ENCODE results near the gene RAB3D. TPM values are rescaled to one million over a fixed set of nuclear protein-coding genes. Genes with fewer than 3 reads are reported as not detected.
"Not testable (repeated sequence)": the region's sequence is repeated elsewhere in the genome, so short reads cannot be mapped to it uniquely, and the experiment has no call there.

The RAB3D gene
- total RNA-seq, 1 experiment from 2014 or later, result 35.0 TPM

DNA sequence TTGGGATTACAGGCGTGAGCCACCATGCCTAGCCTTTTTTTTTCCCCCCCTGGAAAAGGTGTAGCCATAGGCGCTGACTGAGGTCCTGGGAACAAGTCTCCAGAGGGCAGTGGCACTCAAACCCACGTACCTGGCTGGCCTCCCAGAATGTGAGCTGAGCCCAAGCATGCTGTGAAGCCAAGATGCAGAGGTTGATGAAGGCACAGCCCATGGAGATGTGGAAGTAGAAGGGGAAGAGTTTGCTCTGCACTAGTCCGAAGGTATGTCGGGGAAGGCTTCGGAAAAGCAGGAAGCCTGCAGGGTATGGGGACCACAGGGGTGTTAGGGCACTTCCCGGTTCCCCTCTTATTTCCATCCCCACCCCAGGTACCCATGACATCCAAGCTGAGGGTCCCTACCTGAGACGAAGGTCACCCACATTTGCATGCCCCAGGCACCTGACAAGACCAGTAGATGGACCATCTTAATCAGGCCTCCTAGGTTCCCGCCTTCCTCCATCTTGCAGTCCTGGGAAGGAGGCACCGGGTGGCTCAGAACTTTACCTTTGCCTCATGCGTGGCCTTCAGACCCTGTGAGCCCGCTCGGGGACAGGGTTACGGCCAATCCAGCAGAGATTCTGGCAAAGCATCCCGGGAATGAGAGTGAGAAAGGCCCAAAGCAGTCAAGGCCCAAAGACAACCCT, 5.8 kb upstream of the RAB3D start:
- Histone ChIP-seq H4K20me1 (ENCODE audit: insufficient read depth) (no peaks in the 10 kb centered on the region), H3K9me2 (ENCODE audit: insufficient read depth) (no peaks in the 10 kb centered on the region), H3K27me3 (ENCODE audit: insufficient read depth, low read depth) (no peaks in the 10 kb centered on the region), H3K4me3 (peak overlapping the region; percentile 90), H3K27ac (peak overlapping the region; percentile 61), H3F3A (ENCODE audit: insufficient read depth, low read depth) (peaks cover 54% of the 10 kb centered on the region), H3K79me2 (ENCODE audit: low read depth) (peaks cover 29% of the 10 kb centered on the region), H2AFZ (peak overlapping the region; percentile 80; the same call in 1 of the 2 replicates), H3K4me2 (peak overlapping the region; percentile 92), H3K9me3 (ENCODE audit: insufficient read depth, low read depth) (no peaks in the 10 kb centered on the region), H3K4me1 (replicated peaks; ENCODE audit: insufficient read depth) (peaks cover 36% of the 10 kb centered on the region), H3K36me3 (ENCODE audit: low read depth) (peaks cover 17% of the 10 kb centered on the region)
- intact Hi-C loops (cut with micrococcal nuclease; ENCODE audit: unreplicated experiment), result loop anchor here (2.0 kb wide), 1 partner anchor 50 kb away; no protein-coding TSS in a partner anchor
- ChIA-PET CTCF (interaction anchor here (0.6 to 1.4 kb wide), 2 partner anchors 31 to 51 kb away, joined by 3 to 6 read pairs; no protein-coding TSS in a partner anchor), POLR2A (ENCODE audit: unreplicated experiment) (interaction anchor here (0.5 kb wide), 1 partner anchor 251 kb away, joined by 3 read pairs; no protein-coding TSS in a partner anchor)
- BruUV-seq (replicated peaks), result no TSS peak
- TF ChIP-seq EZH2 (IDR thresholded peaks at IDR 0.05; ENCODE audit: low read depth), result no peak
- TF ChIP-seq, protein P1, sequence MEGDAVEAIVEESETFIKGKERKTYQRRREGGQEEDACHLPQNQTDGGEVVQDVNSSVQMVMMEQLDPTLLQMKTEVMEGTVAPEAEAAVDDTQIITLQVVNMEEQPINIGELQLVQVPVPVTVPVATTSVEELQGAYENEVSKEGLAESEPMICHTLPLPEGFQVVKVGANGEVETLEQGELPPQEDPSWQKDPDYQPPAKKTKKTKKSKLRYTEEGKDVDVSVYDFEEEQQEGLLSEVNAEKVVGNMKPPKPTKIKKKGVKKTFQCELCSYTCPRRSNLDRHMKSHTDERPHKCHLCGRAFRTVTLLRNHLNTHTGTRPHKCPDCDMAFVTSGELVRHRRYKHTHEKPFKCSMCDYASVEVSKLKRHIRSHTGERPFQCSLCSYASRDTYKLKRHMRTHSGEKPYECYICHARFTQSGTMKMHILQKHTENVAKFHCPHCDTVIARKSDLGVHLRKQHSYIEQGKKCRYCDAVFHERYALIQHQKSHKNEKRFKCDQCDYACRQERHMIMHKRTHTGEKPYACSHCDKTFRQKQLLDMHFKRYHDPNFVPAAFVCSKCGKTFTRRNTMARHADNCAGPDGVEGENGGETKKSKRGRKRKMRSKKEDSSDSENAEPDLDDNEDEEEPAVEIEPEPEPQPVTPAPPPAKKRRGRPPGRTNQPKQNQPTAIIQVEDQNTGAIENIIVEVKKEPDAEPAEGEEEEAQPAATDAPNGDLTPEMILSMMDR (conservative IDR thresholded peaks at IDR 0.05), result no peak
- DNase-seq, result peak; percentile 22 to 53

DNA sequence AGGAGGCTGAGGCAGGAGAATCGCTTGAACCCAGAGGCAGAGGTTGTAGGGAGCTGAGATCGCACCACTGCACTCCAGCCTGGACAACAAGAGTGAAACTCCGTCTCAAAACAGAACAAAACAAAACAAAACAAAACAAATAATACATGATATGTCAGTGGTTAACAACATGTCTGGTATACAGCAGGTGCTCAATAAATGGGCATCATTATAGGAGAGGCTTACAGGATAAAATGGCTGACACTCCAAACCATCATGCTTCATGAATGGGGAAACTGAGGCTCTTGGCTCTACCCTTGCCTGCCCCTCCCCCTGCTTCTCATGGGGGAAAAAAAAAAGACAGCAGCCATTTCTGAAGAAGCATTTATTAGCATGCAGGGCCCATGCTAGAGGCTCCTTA, 3.0 kb upstream of the RAB3D start:
- H3K4me2 ChIP-seq, result no peak overlapping the region
- H3K27me3 ChIP-seq (ENCODE audit: insufficient read depth, low read depth), result no peaks in the 10 kb centered on the region
- DNase-seq, result no peak
- peaks cover 61% of the 10 kb centered on the region for H3F3A ChIP-seq (ENCODE audit: insufficient read depth, low read depth)
- no peaks in the 10 kb centered on the region for H3K9me3 ChIP-seq (ENCODE audit: insufficient read depth, low read depth)
- peaks cover 42% of the 10 kb centered on the region for H3K79me2 ChIP-seq (ENCODE audit: low read depth)
- no peaks in the 10 kb centered on the region for H3K9me2 ChIP-seq (ENCODE audit: insufficient read depth)
- no peaks in the 10 kb centered on the region for H4K20me1 ChIP-seq (ENCODE audit: insufficient read depth)
- BruUV-seq (replicated peaks), result no TSS peak
- peaks cover 17% of the 10 kb centered on the region for H3K36me3 ChIP-seq (ENCODE audit: low read depth)
- H2AFZ ChIP-seq, result no peak overlapping the region
- CTCF ChIA-PET, result no interaction called here
- intact Hi-C loops (cut with micrococcal nuclease; ENCODE audit: unreplicated experiment), result no loop called here
- POLR2A ChIA-PET (ENCODE audit: unreplicated experiment), result no interaction called here
- H3K27ac ChIP-seq, result no peak overlapping the region
- TF ChIP-seq, protein P1 (conservative IDR thresholded peaks at IDR 0.05), result no peak
- no peak for TF ChIP-seq EZH2 (IDR thresholded peaks at IDR 0.05; ENCODE audit: low read depth)
- peaks cover 42% of the 10 kb centered on the region for H3K4me1 ChIP-seq (replicated peaks; ENCODE audit: insufficient read depth)
- H3K4me3 ChIP-seq, result no peak overlapping the region

DNA sequence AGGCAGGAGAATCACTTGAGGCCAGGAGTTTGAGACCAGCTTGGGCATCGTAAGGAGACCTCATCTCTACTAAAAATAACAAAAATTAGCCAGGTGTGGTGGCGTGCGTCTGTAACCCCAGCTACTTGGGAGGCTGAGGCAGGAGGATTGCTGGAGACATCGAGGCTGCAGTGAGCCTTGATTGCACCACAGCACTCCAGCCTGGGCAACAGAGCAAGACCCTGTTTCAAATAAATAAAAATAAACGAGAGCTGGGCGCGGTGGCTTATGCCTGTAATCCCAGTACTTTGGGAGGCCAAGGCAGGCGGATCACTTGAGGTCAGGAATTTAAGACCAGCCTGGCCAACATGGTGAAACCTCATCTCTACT, 626 bp upstream of the RAB3D start:
- Histone ChIP-seq H2AFZ (peak overlapping the region; percentile 91; the same call in 1 of the 2 replicates), H3K4me2 (peak overlapping the region; percentile 92), H3K4me1 (replicated peaks; ENCODE audit: insufficient read depth) (peaks cover 32% of the 10 kb centered on the region), H3K79me2 (ENCODE audit: low read depth) (peaks cover 34% of the 10 kb centered on the region), H3F3A (ENCODE audit: insufficient read depth, low read depth) (peaks cover 48% of the 10 kb centered on the region), H3K36me3 (ENCODE audit: low read depth) (peaks cover 34% of the 10 kb centered on the region), H3K4me3 (peak overlapping the region; percentile 84; the same call in 1 of the 2 replicates)
- H3K9me3 ChIP-seq (ENCODE audit: insufficient read depth, low read depth); CTCF ChIA-PET; H4K20me1 ChIP-seq (ENCODE audit: insufficient read depth); H3K27ac ChIP-seq; H3K27me3 ChIP-seq (ENCODE audit: insufficient read depth, low read depth); DNase-seq; intact Hi-C loops (cut with micrococcal nuclease; ENCODE audit: unreplicated experiment); BruUV-seq (replicated peaks); H3K9me2 ChIP-seq (ENCODE audit: insufficient read depth): not testable (repeated sequence)
- POLR2A ChIA-PET (ENCODE audit: unreplicated experiment), result interaction anchor here (0.7 kb wide), 1 partner anchor 44 kb away, joined by 5 read pairs; the partner anchor contains the start of gene TSPAN16
